Right cardiac atrium (tissue), 5 donors: ENCODE measurements around the gene BMP8A. TPM values are rescaled to one million over a fixed set of nuclear protein-coding genes. Genes with fewer than 3 reads are reported as not detected.

Source experiments
- ATAC-seq, 2 donors: fragments of 200-7000 bp; cut with Tn5 transposase; one replicate each; pipeline versions ENCODE4 v1.8.0 to v1.9.1; 2020; ENCODE audit warnings: moderate library complexity in 2 of 2, mild to moderate bottlenecking in 1 of 2
- DNase-seq, 3 donors: peaks; one replicate each; pipeline ENCODE4 v3.0.0-alpha.2; 2020
- H3K27ac ChIP-seq: one replicate; pipeline ENCODE4 v1.5.1; 2013; ENCODE audit warnings: mild to moderate bottlenecking, low read length, control low read depth, moderate library complexity
- H3K27me3 ChIP-seq: one replicate; pipeline ENCODE4 v1.6.1; 2013; ENCODE audit not compliant: control insufficient read depth, insufficient read depth
- H3K4me1 ChIP-seq: one replicate; pipeline ENCODE4 v1.6.1; 2013; ENCODE audit warnings: low read length; ENCODE audit not compliant: control insufficient read depth, insufficient read depth
- H3K4me3 ChIP-seq: one replicate; pipeline ENCODE4 v1.5.1; 2013; ENCODE audit warnings: low read length, control low read depth
- H3K9me3 ChIP-seq: one replicate; pipeline ENCODE4 v1.6.1; 2013; ENCODE audit warnings: low read length; ENCODE audit not compliant: control insufficient read depth
- WGBS: extraction: QIAGEN DNeasy Blood & Tissue Kit; methylation state at CpG from one replicate; pipeline ENCODE4 v1.1.7; 2013; 5-methylcytosine and 5-hydroxymethylcytosine counted together
- intact Hi-C, 4 donors: fragments of 100-400 bp; cut with DNase I; formaldehyde crosslinking; loops; one replicate each; pipeline versions ENCODE4 v1.11.0 to v1.14.0; 2022 to 2023
- polyA plus RNA-seq: library from polyadenylated mRNA; stranded (reverse); fragments of 200-250 nt; gene quantifications from one replicate; pipeline ENCODE4 v1.2.3, GENCODE V29; 2013
- total RNA-seq, 4 donors: library from RNA; stranded (reverse); fragmentation: NEBNext Ultra II Directional; extraction: Animal tissue kit (Norgen Biotek cat#: 25700); gene quantifications; one replicate each; pipeline ENCODE4 v1.2.1, GENCODE V29; 2021
- donor health status: healthy with polysubstance abuse.
- donor health status: DM: no; HTN: yes; CAD: no.
- donor health status: DM: no; HTN: no; CAD: no.
- donor health status: DM: no; HTN: yes; CAD: no; lungs with severe emphysema.
- donor health status: DM: yes; HTN: yes; CAD: no.

BMP8A gene
- total and polyA plus RNA-seq, 5 donors, result 0.32 to 2.5 (median 2.0) TPM

GRCh38 chr1:39563669-39564068 is 72.2 kb downstream of the BMP8A start:
- Histone ChIP-seq H3K4me3 (no peak overlapping the region), H3K27me3 (no peaks in the 10 kb centered on the region), H3K4me1 (no peaks in the 10 kb centered on the region), H3K27ac (no peak overlapping the region), H3K9me3 (no peaks in the 10 kb centered on the region)
- no peak for ATAC-seq
- intact Hi-C loops, result no loop called here
- no peak for DNase-seq
- WGBS, result 91% methylated on average over 15 of the region's 15 CpGs

- no peak overlapping the region for H3K27ac ChIP-seq
- intact Hi-C loops, result no loop called here
- ATAC-seq (no peak), DNase-seq (no peak)
- H3K4me3 ChIP-seq, result no peak overlapping the region
- H3K4me1 ChIP-seq, result no peaks in the 10 kb centered on the region
- H3K9me3 ChIP-seq, result no peaks in the 10 kb centered on the region
- H3K27me3 ChIP-seq, result no peaks in the 10 kb centered on the region
- 72% methylated on average over 7 of the region's 7 CpGs for WGBS
Observed at GRCh38 chr1:39564340-39564739, 72.9 kb downstream of the BMP8A start.

GRCh38 chr1:39564941-39565340 is 73.5 kb downstream of the BMP8A start:
- ATAC-seq, result no peak
- no peaks in the 10 kb centered on the region for H3K4me1 ChIP-seq
- H3K27ac ChIP-seq, result no peak overlapping the region
- intact Hi-C loops, result no loop called here
- no peak overlapping the region for H3K4me3 ChIP-seq
- DNase-seq, result no peak
- no peaks in the 10 kb centered on the region for H3K9me3 ChIP-seq
- 84% methylated on average over 6 of the region's 6 CpGs for WGBS
- H3K27me3 ChIP-seq, result no peaks in the 10 kb centered on the region

GRCh38 chr1:39566441-39567137 is 75.2 kb downstream of the BMP8A start:
- peak in 1 of 2 donors; percentile 4 for ATAC-seq
- intact Hi-C loops, result no loop called here
- H3K27ac ChIP-seq, result no peak overlapping the region

GRCh38 chr1:39567302-39567701 is 75.9 kb downstream of the BMP8A start:
- DNase-seq (no peak), ATAC-seq (no peak)
- no peaks in the 10 kb centered on the region for H3K9me3 ChIP-seq
- no peak overlapping the region for H3K4me3 ChIP-seq
- no peak overlapping the region for H3K27ac ChIP-seq
- no peaks in the 10 kb centered on the region for H3K27me3 ChIP-seq
- intact Hi-C loops, result no loop called here
- H3K4me1 ChIP-seq, result peaks cover 2% of the 10 kb centered on the region
- 78% methylated on average over 3 of the region's 3 CpGs for WGBS

More at GRCh38 chr1:39566441-39567137, 75.2 kb downstream of the BMP8A start:
- Histone ChIP-seq H3K9me3 (no peaks in the 10 kb centered on the region), H3K4me3 (no peak overlapping the region), H3K4me1 (peaks cover 2% of the 10 kb centered on the region), H3K27me3 (no peaks in the 10 kb centered on the region)
- 58% methylated on average over 5 of the region's 5 CpGs for WGBS
- DNase-seq, result no peak

- no peaks in the 10 kb centered on the region for H3K9me3 ChIP-seq
- intact Hi-C loops, result no loop called here
- DNase-seq (no peak), ATAC-seq (no peak)
- 94% methylated on average over 2 of the region's 2 CpGs for WGBS
- no peak overlapping the region for H3K27ac ChIP-seq
- H3K4me1 ChIP-seq, result peaks cover 3% of the 10 kb centered on the region
- H3K27me3 ChIP-seq, result no peaks in the 10 kb centered on the region
- H3K4me3 ChIP-seq, result no peak overlapping the region
Observed at GRCh38 chr1:39568208-39568607, 76.8 kb downstream of the BMP8A start.

GRCh38 chr1:39569034-39569433 is 77.6 kb downstream of the BMP8A start:
- DNase-seq, result no peak
- no peak overlapping the region for H3K4me3 ChIP-seq
- H3K27ac ChIP-seq, result no peak overlapping the region
- H3K9me3 ChIP-seq, result no peaks in the 10 kb centered on the region
- peaks cover 4% of the 10 kb centered on the region for H3K4me1 ChIP-seq
- intact Hi-C loops, result no loop called here
- 60% methylated on average over 4 of the region's 4 CpGs for WGBS
- ATAC-seq, result no peak
- H3K27me3 ChIP-seq, result no peaks in the 10 kb centered on the region

- Histone ChIP-seq H3K27ac (no peak overlapping the region), H3K27me3 (no peaks in the 10 kb centered on the region), H3K4me1 (peaks cover 7% of the 10 kb centered on the region), H3K4me3 (no peak overlapping the region), H3K9me3 (no peaks in the 10 kb centered on the region)
- no peak for DNase-seq
- ATAC-seq, result no peak
- intact Hi-C loops, result no loop called here
- WGBS, result 89% methylated on average over 11 of the region's 11 CpGs
Observed at GRCh38 chr1:39570477-39571177, 79.2 kb downstream of the BMP8A start.

GRCh38 chr1:39571178-39571483 is 79.7 kb downstream of the BMP8A start:
- H3K9me3 ChIP-seq, result no peaks in the 10 kb centered on the region
- DNase-seq (no peak), ATAC-seq (no peak)
- intact Hi-C loops, result no loop called here
- H3K4me3 ChIP-seq, result no peak overlapping the region
- H3K27me3 ChIP-seq, result no peaks in the 10 kb centered on the region
- H3K4me1 ChIP-seq, result peaks cover 7% of the 10 kb centered on the region
- WGBS, result 80% methylated on average over 9 of the region's 9 CpGs
- no peak overlapping the region for H3K27ac ChIP-seq

GRCh38 chr1:39572379-39573096 is 81.1 kb downstream of the BMP8A start:
- H3K4me1 ChIP-seq, result peaks cover 7% of the 10 kb centered on the region

GRCh38 chr1:39573097-39573465 is 81.6 kb downstream of the BMP8A start:
- 96% methylated on average over 1 of the region's 1 CpG for WGBS
- Histone ChIP-seq H3K9me3 (no peaks in the 10 kb centered on the region), H3K4me3 (peak overlapping the region; percentile 97), H3K27ac (no peak overlapping the region), H3K27me3 (no peaks in the 10 kb centered on the region), H3K4me1 (peaks cover 7% of the 10 kb centered on the region)
- ATAC-seq (no peak), DNase-seq (no peak)
- intact Hi-C loops, result no loop called here

More at GRCh38 chr1:39572379-39573096, 81.1 kb downstream of the BMP8A start:
- 53% methylated on average over 5 of the region's 5 CpGs for WGBS
- no peak for ATAC-seq
- no peak overlapping the region for H3K27ac ChIP-seq
- intact Hi-C loops, result no loop called here
- H3K9me3 ChIP-seq, result no peaks in the 10 kb centered on the region
- H3K27me3 ChIP-seq, result no peaks in the 10 kb centered on the region
- DNase-seq, result no peak
- peak overlapping the region; percentile 97 for H3K4me3 ChIP-seq
